Nephron (organoid): ENCODE measurements around the gene MORN5.

Source experiments
- H3K27ac Mint-ChIP-seq, 3 experiments: 2 replicates each; pipeline ENCODE4 v1.8.0; 2020; ENCODE audit warnings: mixed read lengths in 3 of 3, mild to moderate bottlenecking in 2 of 3, moderate library complexity in 1 of 3
- H3K27me3 Mint-ChIP-seq: 2 replicates; pipeline ENCODE4 v1.8.0; 2021; ENCODE audit warnings: low read depth, mild to moderate bottlenecking, moderate library complexity, mixed read lengths
- H3K36me3 Mint-ChIP-seq: 2 replicates; pipeline ENCODE4 v1.8.0; 2020; ENCODE audit warnings: low read depth, mixed read lengths
- H3K4me1 Mint-ChIP-seq: 2 replicates; pipeline ENCODE4 v1.8.0; 2020; ENCODE audit warnings: mixed read lengths
- H3K4me3 Mint-ChIP-seq, 3 experiments: 2 replicates each; pipeline ENCODE4 v1.8.0; 2020; ENCODE audit warnings: mild to moderate bottlenecking in 3 of 3, mixed read lengths in 3 of 3, moderate library complexity in 2 of 3
- H3K9me3 Mint-ChIP-seq: 2 replicates; pipeline ENCODE4 v1.8.0; 2020; ENCODE audit warnings: mixed read lengths
- CTCF ChIP-seq, 3 experiments: fragments of 200-600 bp; sonication (generic); IDR thresholded peaks; one replicate each; pipeline ENCODE4 v1.5.0; 2021; ENCODE audit warnings: antibody characterized with exemption in 3 of 3; ENCODE audit not compliant: unreplicated experiment in 3 of 3

MORN5 gene

GRCh38 chr9:122184551-122184950 lies 24.8 kb downstream of the MORN5 start:
- TF ChIP-seq CTCF (IDR thresholded peaks at IDR 0.05; ENCODE audit: unreplicated experiment in 3 of 3) = no peak
- no peak overlapping the region for H3K27ac Mint-ChIP-seq
- H3K4me3 Mint-ChIP-seq = no peak overlapping the region
- no peaks in the 10 kb centered on the region for H3K36me3 Mint-ChIP-seq
- no peaks in the 10 kb centered on the region for H3K4me1 Mint-ChIP-seq
- no peaks in the 10 kb centered on the region for H3K9me3 Mint-ChIP-seq
- peaks cover 13% of the 10 kb centered on the region for H3K27me3 Mint-ChIP-seq

- no peaks in the 10 kb centered on the region for H3K36me3 Mint-ChIP-seq
- no peaks in the 10 kb centered on the region for H3K4me1 Mint-ChIP-seq
- H3K27ac Mint-ChIP-seq = no peak overlapping the region
- no peaks in the 10 kb centered on the region for H3K9me3 Mint-ChIP-seq
- H3K4me3 Mint-ChIP-seq = no peak overlapping the region
- peaks cover 11% of the 10 kb centered on the region for H3K27me3 Mint-ChIP-seq
- no peak for TF ChIP-seq CTCF (IDR thresholded peaks at IDR 0.05; ENCODE audit: unreplicated experiment in 3 of 3)
These were observed 26.6 kb downstream of the MORN5 start for GRCh38 chr9:122186301-122186700.

- Mint-ChIP-seq H3K27me3 (peaks cover 14% of the 10 kb centered on the region), H3K27ac (no peak overlapping the region), H3K4me1 (no peaks in the 10 kb centered on the region), H3K9me3 (no peaks in the 10 kb centered on the region), H3K36me3 (no peaks in the 10 kb centered on the region), H3K4me3 (no peak overlapping the region)
- no peak for TF ChIP-seq CTCF (IDR thresholded peaks at IDR 0.05; ENCODE audit: unreplicated experiment in 3 of 3)
These were observed 27.2 kb downstream of the MORN5 start for GRCh38 chr9:122186777-122187470.

GRCh38 chr9:122188369-122188768 lies 28.7 kb downstream of the MORN5 start:
- Mint-ChIP-seq H3K36me3 (no peaks in the 10 kb centered on the region), H3K27ac (no peak overlapping the region), H3K4me3 (no peak overlapping the region), H3K9me3 (no peaks in the 10 kb centered on the region), H3K27me3 (peaks cover 12% of the 10 kb centered on the region), H3K4me1 (peaks cover 8% of the 10 kb centered on the region)
- TF ChIP-seq CTCF (IDR thresholded peaks at IDR 0.05; ENCODE audit: unreplicated experiment in 3 of 3) = no peak

GRCh38 chr9:122190597-122191381 lies 31.1 kb downstream of the MORN5 start:
- H3K36me3 Mint-ChIP-seq = no peaks in the 10 kb centered on the region
- H3K4me3 Mint-ChIP-seq = no peak overlapping the region
- no peaks in the 10 kb centered on the region for H3K9me3 Mint-ChIP-seq
- H3K27me3 Mint-ChIP-seq = peaks cover 11% of the 10 kb centered on the region
- no peak for TF ChIP-seq CTCF (IDR thresholded peaks at IDR 0.05; ENCODE audit: unreplicated experiment in 3 of 3)
- H3K27ac Mint-ChIP-seq = no peak overlapping the region
- H3K4me1 Mint-ChIP-seq = peaks cover 8% of the 10 kb centered on the region
